HuH-7.5 (cell line): ENCODE measurements around the gene KLC3.

Experiments used
- DNase-seq: peaks from one replicate; pipeline ENCODE4 v3.0.0; 2011; ENCODE audit warnings: low spot score

Gene KLC3

DNA sequence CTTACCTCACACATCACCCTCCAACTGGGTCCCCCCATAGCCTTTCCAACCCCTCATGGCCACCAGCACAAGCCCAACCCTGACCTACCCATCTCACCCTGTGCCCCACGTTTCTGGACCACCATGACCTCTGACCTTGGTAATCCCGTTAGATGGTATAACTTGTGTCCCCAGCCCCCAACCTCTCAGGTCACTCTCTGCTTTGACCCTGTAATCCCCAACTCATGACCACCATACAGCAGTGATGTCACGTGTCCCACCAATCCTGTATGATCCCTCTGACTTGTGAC lies 8.5 kb downstream of the KLC3 start:
- DNase-seq: no peak

DNA sequence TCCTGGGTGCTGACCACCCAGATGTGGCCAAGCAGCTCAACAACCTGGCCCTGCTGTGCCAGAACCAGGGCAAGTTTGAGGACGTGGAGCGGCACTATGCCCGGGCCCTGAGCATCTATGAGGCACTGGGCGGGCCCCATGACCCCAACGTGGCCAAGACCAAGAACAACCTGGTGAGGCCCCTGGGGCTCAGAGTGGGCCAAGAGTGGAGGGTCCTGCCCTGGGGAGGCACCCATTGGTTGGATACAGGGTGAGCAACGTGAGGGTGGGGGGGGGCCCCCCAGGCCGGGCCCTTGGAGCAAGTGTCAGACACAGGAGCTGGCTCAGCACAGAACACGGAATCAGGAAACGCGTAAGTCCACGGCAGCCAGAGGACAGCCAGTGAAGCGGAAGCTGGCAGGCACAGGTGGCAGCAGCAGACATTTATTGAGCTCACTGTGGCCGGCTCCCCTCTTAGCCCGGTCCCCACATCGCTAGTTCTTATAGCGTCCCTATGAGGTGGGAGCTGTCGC lies 8.9 kb downstream of the KLC3 start:
- DNase-seq: no peak

- DNase-seq: no peak
Observed at GRCh38 chr19:45350477-45351058, 10.0 kb downstream of the KLC3 start.

DNA sequence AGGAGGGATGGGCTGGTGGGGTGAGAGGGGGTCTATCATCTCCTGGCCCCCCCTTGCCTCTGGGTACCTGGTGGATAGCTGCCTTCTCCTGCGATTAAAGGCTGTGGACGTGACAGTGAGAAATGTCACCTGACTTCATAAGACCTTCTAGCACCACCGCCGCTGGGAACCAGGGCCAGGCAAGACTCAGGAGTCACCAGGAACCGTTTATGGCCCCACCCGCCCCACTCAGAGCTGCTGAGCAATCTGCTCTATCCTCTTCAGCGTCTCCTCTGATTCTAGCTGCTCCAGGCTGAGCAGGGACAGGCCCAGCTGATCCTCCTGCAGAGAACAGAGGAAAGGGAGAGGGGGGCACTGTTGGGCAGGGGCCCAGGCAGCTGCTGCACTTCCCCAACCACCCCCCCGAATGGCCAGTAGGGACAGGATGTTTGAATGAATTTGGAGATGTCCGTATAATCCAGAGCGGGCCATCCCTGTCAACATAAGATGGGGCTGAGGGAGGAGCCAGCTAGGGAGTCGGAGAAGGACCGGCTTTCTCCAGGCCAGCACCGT lies 10.9 kb downstream of the KLC3 start:
- no peak for DNase-seq

GRCh38 chr19:45352062-45352461 lies 11.5 kb downstream of the KLC3 start:
- DNase-seq: no peak

DNA sequence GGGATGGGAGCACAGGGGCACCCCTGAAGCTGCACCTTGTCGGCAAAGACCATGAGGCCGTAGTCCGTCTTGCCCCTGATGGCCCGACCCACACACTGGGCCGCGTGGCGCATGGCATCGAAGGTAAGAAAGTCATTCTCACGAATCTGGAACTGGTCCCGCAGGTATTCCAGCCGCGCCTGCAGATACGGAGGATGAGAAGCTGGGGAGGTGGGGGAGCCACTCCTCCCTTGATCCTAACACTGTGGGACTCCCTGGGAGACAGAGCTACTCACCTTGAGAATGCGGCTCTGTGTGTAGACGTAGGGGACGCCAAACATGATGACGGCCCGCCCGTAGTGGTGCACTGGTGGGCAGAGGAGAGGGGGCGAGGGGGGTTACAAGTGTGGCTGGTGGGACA lies 11.9 kb downstream of the KLC3 start:
- no peak for DNase-seq

DNA sequence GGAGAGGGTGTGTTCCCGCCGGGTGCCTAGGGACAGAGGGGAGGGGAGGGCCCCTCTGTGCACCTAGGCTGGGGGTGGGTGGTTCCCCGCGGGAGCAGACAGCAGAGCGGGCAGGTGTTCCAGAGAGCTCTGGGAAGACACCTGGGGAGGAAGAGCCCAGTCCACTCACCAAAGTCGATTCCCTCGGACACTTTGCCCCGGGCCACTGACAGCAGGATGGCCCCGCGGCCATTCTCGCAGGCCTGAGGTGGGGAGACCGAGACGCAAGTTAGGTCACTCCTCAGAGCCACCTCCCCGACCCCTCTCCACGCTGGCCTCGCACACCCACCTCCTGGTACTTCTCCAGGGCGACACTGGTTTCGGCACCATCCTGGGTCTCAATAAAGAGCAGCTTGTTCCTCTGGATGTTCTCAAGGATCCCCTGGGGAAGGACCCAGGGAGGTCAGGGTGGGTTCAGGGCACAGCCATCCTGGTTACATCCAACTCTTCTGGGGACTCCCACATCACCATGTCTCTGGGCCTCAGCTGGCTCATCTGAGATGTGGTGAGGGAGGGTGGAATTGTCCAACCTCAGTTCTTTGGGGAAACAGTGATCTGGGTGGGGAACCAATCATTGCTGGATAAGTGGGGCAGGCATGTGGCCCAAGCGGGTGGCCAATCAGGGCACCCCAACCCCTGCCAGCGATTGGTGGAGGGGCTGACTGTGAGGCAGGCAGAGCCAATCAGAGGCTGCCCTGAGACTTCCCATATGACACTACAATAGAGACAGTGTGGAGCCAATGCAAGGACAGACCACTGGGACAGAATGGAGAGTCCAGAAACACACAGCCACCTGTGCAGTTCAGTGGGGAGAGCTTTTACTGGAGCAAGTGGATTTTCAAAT lies 12.6 kb downstream of the KLC3 start:
- DNase-seq: no peak

GRCh38 chr19:45354241-45354842 lies 13.8 kb downstream of the KLC3 start:
- no peak for DNase-seq

DNA sequence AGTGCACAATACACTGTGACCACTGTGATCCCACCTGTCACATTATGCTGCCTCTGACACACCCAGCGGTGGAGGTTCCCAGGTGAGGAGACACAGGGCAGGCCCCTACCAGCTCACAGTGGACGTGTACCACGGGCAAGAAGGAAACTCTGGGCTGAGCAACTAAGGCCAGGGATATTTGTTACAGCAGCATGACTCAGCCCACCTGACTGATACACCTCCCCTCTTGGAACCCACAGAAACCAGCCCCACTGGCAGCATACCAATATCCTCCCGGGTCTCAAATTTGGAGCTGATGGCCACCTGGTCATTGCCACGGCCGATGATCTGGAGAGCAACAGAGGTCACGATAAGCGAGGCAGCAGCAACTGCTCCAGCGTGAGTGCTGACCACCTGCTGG lies 14.9 kb downstream of the KLC3 start:
- DNase-seq: no peak

GRCh38 chr19:45355910-45356309 lies 15.4 kb downstream of the KLC3 start:
- no peak for DNase-seq

GRCh38 chr19:45356760-45357444 lies 16.4 kb downstream of the KLC3 start:
- no peak for DNase-seq

DNA sequence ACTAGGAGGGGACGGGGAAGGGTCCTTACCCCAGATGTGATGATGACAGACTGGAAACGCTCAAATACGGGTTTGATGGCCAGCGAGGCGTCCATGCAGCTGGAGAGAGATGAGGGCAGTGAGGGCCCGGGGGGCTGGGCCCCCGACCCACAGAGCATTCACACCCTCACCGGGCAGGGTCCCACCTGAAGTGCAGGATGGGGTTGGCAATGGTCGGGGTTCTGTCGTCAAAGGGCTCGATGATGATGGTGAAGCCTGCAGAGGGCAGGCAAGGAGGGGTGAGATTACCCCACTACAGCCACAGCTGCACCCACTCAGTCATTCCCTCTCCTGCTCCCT lies 16.9 kb downstream of the KLC3 start:
- DNase-seq: no peak

- no peak for DNase-seq
Observed at GRCh38 chr19:45358213-45358792, 17.8 kb downstream of the KLC3 start.

GRCh38 chr19:45361608-45362007 lies 21.1 kb downstream of the KLC3 start:
- no peak for DNase-seq

DNA sequence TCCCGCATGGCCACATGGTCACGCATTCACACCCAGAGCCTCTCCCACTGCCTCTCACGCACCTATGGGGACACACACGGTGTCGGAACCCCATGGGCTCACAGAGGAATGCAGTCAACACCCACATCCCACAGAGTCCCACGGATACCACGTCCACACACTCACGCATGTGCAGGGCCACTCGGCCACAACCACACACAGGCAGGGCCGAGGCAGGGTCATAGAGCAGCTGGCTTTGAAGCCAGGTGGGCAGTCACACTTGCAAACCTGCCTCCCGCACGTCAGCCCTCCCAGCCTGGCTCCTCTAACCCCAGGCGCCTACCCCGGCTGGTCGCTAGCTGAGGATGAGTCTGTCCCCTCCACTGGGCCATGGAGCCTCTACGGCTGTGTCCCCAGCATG lies 21.7 kb downstream of the KLC3 start:
- no peak for DNase-seq

GRCh38 chr19:45363861-45364459 lies 23.4 kb downstream of the KLC3 start:
- no peak for DNase-seq

- DNase-seq: no peak
Observed at GRCh38 chr19:45364696-45365095, 24.1 kb downstream of the KLC3 start.

GRCh38 chr19:45368127-45368526 lies 27.6 kb downstream of the KLC3 start:
- no peak for DNase-seq

DNA sequence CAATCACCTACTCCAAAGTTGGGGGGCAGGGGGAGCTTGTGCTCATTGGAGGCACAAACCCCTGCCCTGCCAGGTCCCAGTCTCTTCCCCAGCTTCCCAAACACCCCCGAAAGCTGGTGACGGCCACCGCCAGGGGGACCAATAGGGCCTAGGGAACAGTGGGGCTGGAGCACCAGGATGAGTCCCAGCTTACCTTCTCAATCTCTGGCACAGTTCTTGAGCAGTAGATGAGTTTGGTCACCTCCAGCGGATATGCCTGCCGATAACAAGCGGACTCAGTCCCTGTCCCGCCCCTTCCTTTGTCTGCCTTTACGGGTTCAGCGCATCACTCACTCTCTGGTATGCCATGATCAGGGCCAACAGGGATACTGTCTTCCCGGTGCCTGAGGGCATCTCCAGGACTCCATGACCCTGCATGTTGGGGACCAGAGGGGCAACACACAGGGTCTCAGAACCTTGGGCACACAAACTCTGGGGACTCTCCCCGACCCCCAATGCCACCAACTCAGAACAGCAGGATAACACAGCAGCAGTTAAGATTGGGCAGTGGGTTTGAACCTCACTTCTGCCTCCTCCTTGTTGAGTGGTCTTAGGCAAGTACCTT lies 28.3 kb downstream of the KLC3 start:
- DNase-seq: no peak

GRCh38 chr19:45370410-45371204 lies 30.1 kb downstream of the KLC3 start, which contains the start of gene ERCC2:
Gene ERCC2, minus strand, starts transcription at chr19:45370573. Its CDS starts 33 bp downstream, at chr19:45370540.
- DNase-seq: peak; percentile 100
